HL-60 (cell line): ENCODE measurements around the gene TBX2.

Experiments
- DNase-seq, 2 experiments: peaks; one replicate each; pipeline ENCODE4 v3.0.0-alpha.2; 2010 to 2020; ENCODE audit warnings: low read depth in 1 of 2, low spot score in 1 of 2
- H3K27ac ChIP-seq: fragments of 250-450 bp; sonication (Bioruptor Pico); replicated peaks from 2 replicates; pipeline ENCODE4 v1.5.1; 2020; ENCODE audit warnings: mild to moderate bottlenecking, moderate library complexity
- H3K27me3 ChIP-seq: fragments of 250-450 bp; sonication (Bioruptor Pico); 2 replicates; pipeline ENCODE4 v1.5.1; 2021; ENCODE audit warnings: mild to moderate bottlenecking, moderate library complexity; ENCODE audit not compliant: insufficient read depth, poor library complexity, severe bottlenecking
- H3K4me3 ChIP-seq: replicated peaks from 2 replicates; pipeline ENCODE4 v1.5.1; 2011; ENCODE audit warnings: mild to moderate bottlenecking, control low read depth, low read length; ENCODE audit not compliant: insufficient read depth
- GABPA ChIP-seq: IDR thresholded peaks from 2 replicates; pipeline ENCODE4 v1.6.1; 2012; ENCODE audit warnings: low read depth
- POLR2AphosphoS5 ChIP-seq: IDR thresholded peaks from 2 replicates; pipeline ENCODE4 v1.6.1; 2012; ENCODE audit warnings: low read depth
- SPI1 ChIP-seq: IDR thresholded peaks from 2 replicates; pipeline ENCODE4 v1.6.1; 2012; ENCODE audit warnings: low read depth, mild to moderate bottlenecking, borderline replicate concordance
- TF ChIP-seq, protein P1 (sequence below): IDR thresholded peaks from 2 replicates; pipeline ENCODE4 v1.6.1; 2012; ENCODE audit warnings: low read depth; ENCODE audit not compliant: insufficient replicate concordance
- TF ChIP-seq, protein P2 (sequence below): IDR thresholded peaks from one replicate; pipeline ENCODE4 v1.5.1; 2011; ENCODE audit warnings: low read length, control low read depth, inconsistent platforms; ENCODE audit not compliant: insufficient read depth

Gene TBX2

DNA sequence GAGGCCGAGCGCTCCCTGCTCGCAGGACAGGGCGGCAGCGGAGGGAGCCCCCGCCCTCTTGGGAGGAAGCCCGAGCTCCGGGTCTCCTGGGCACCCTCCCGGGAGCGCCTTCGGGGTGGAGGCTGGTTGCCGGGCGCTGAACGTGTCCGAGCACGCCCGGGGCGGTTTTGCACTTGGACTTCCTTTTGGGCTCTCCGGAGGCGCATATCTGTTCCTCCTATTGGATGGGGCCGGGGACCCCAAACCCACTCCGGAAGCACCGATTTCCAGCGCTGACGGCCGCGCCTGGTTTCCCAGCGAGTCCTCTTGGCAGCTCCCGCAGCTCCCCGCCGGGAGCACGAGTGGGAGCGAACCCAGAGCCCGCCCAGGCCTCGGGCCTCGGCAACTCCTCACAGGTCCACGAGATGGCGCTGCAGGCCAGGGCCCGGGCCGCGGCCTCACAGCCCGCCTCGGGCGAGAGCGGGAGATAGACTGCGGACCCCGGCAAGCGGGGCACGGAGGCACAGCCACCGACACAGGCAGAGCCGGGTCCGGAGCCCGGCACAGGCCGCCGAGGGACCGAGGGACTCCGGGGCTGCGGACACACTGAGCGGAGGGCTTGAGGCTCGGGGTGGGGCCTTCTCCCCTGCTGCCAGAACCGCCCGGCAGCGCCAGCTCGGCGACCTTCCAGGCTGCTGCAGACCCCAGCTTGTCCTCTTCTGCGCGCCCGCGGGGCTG is 12.7 kb downstream of the TBX2 start:
- Histone ChIP-seq H3K27ac (no peak overlapping the region), H3K27me3 (peaks cover 49% of the 10 kb centered on the region), H3K4me3 (peak overlapping the region; percentile 48)
- DNase-seq, result peak in 1 of 2 experiments; percentile 55
- TF ChIP-seq, protein P1, sequence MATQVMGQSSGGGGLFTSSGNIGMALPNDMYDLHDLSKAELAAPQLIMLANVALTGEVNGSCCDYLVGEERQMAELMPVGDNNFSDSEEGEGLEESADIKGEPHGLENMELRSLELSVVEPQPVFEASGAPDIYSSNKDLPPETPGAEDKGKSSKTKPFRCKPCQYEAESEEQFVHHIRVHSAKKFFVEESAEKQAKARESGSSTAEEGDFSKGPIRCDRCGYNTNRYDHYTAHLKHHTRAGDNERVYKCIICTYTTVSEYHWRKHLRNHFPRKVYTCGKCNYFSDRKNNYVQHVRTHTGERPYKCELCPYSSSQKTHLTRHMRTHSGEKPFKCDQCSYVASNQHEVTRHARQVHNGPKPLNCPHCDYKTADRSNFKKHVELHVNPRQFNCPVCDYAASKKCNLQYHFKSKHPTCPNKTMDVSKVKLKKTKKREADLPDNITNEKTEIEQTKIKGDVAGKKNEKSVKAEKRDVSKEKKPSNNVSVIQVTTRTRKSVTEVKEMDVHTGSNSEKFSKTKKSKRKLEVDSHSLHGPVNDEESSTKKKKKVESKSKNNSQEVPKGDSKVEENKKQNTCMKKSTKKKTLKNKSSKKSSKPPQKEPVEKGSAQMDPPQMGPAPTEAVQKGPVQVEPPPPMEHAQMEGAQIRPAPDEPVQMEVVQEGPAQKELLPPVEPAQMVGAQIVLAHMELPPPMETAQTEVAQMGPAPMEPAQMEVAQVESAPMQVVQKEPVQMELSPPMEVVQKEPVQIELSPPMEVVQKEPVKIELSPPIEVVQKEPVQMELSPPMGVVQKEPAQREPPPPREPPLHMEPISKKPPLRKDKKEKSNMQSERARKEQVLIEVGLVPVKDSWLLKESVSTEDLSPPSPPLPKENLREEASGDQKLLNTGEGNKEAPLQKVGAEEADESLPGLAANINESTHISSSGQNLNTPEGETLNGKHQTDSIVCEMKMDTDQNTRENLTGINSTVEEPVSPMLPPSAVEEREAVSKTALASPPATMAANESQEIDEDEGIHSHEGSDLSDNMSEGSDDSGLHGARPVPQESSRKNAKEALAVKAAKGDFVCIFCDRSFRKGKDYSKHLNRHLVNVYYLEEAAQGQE, result no peak
- TF ChIP-seq POLR2AphosphoS5 (no peak), SPI1 (peak; percentile 0; the same call in 1 of the 2 replicates), GABPA (no peak)
- TF ChIP-seq, protein P2, sequence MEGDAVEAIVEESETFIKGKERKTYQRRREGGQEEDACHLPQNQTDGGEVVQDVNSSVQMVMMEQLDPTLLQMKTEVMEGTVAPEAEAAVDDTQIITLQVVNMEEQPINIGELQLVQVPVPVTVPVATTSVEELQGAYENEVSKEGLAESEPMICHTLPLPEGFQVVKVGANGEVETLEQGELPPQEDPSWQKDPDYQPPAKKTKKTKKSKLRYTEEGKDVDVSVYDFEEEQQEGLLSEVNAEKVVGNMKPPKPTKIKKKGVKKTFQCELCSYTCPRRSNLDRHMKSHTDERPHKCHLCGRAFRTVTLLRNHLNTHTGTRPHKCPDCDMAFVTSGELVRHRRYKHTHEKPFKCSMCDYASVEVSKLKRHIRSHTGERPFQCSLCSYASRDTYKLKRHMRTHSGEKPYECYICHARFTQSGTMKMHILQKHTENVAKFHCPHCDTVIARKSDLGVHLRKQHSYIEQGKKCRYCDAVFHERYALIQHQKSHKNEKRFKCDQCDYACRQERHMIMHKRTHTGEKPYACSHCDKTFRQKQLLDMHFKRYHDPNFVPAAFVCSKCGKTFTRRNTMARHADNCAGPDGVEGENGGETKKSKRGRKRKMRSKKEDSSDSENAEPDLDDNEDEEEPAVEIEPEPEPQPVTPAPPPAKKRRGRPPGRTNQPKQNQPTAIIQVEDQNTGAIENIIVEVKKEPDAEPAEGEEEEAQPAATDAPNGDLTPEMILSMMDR, result peak; percentile 76

DNA sequence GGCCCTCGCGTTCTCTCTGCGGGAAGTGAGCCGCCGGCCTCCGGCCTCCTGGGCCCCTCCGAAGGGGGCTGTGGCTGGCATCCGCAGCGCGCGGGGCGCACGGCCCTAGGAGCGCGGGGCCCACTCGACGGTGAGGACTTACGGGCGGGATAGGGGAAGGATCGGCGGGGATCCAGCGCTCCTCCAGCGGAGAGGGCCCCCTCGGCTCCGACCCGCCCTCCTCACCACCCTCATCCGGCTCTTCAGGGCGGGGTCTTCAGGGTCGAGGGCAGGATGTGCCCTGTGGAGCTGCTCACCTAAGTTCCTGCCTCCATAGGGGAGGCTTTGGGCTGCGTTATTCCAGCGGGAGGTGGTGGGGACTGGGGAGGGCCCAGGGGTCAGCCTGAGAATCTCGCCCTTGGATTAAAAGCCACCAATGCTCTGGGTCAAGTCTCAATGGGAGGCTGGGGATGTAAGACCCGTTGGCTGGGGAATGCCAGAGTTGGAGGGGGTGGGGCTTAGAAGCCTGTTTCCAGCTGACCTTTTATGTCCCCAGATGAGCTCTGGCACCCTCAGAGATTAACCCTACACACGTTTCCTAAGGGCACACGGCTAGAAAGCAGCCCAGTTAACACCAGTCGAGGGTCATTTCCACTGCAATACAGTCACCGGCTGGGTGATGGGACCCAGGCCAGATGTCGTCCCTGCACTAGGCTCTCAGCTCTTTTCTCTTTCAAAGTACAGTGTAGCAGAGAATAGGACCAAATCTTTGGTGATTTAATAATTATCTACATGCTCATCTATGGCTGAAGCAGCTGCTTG is 13.4 kb downstream of the TBX2 start:
- Histone ChIP-seq H3K27ac (no peak overlapping the region), H3K4me3 (no peak overlapping the region; the same call in 1 of the 2 replicates), H3K27me3 (peaks cover 44% of the 10 kb centered on the region)
- TF ChIP-seq SPI1 (no peak), GABPA (no peak), POLR2AphosphoS5 (no peak)
- TF ChIP-seq, protein P1, result no peak
- TF ChIP-seq, protein P2, result no peak
- DNase-seq, result no peak

GRCh38 chr17:61413661-61414126 is 14.1 kb downstream of the TBX2 start:
- TF ChIP-seq, protein P1, result no peak
- TF ChIP-seq, protein P2, result no peak
- TF ChIP-seq POLR2AphosphoS5, result no peak
- TF ChIP-seq SPI1, result no peak
- H3K27ac ChIP-seq, result no peak overlapping the region
- DNase-seq, result no peak
- peaks cover 41% of the 10 kb centered on the region for H3K27me3 ChIP-seq
- H3K4me3 ChIP-seq, result no peak overlapping the region
